Mucosa of stomach (tissue), 1 donor: ENCODE results near the gene TSPYL1.
A peak's percentile ranks its signal among the peaks of the same experiment; 100 is the strongest.

Experiments
- H3K27me3 ChIP-seq: one replicate; pipeline ENCODE4 v1.7.0; 2013; ENCODE audit warnings: mild to moderate bottlenecking, low read length; ENCODE audit not compliant: control insufficient read depth, insufficient read depth
- H3K36me3 ChIP-seq: one replicate; pipeline ENCODE4 v1.7.0; 2013; ENCODE audit warnings: low read length; ENCODE audit not compliant: control insufficient read depth, insufficient read depth
- H3K4me1 ChIP-seq: one replicate; pipeline ENCODE4 v1.7.0; 2013; ENCODE audit warnings: mild to moderate bottlenecking, low read length; ENCODE audit not compliant: control insufficient read depth, insufficient read depth
- H3K4me3 ChIP-seq: one replicate; pipeline ENCODE4 v1.7.0; 2013; ENCODE audit warnings: low read length
- H3K9ac ChIP-seq: one replicate; pipeline ENCODE4 v1.7.0; 2013; ENCODE audit warnings: mild to moderate bottlenecking, low read length, moderate library complexity
- H3K9me3 ChIP-seq: one replicate; pipeline ENCODE4 v1.7.0; 2013; ENCODE audit warnings: mild to moderate bottlenecking, low read length, moderate library complexity; ENCODE audit not compliant: control insufficient read depth
- donor health status: Pancreatic carcinoma.

TSPYL1 gene

GRCh38 chr6:116277124-116277523 lies 2.6 kb downstream of the TSPYL1 start:
- no peaks in the 10 kb centered on the region for H3K27me3 ChIP-seq
- H3K4me3 ChIP-seq = no peak overlapping the region
- no peaks in the 10 kb centered on the region for H3K9me3 ChIP-seq
- H3K9ac ChIP-seq = peak overlapping the region; percentile 96
- H3K4me1 ChIP-seq = peaks cover 20% of the 10 kb centered on the region
- no peaks in the 10 kb centered on the region for H3K36me3 ChIP-seq

GRCh38 chr6:116271149-116271708 lies 8.5 kb downstream of the TSPYL1 start:
- H3K36me3 ChIP-seq = no peaks in the 10 kb centered on the region
- H3K27me3 ChIP-seq = no peaks in the 10 kb centered on the region
- H3K4me1 ChIP-seq = peaks cover 2% of the 10 kb centered on the region
- no peaks in the 10 kb centered on the region for H3K9me3 ChIP-seq
- no peak overlapping the region for H3K9ac ChIP-seq
- no peak overlapping the region for H3K4me3 ChIP-seq

- no peaks in the 10 kb centered on the region for H3K27me3 ChIP-seq
- H3K4me3 ChIP-seq = no peak overlapping the region
- H3K4me1 ChIP-seq = peaks cover 15% of the 10 kb centered on the region
- H3K36me3 ChIP-seq = no peaks in the 10 kb centered on the region
- H3K9ac ChIP-seq = no peak overlapping the region
- H3K9me3 ChIP-seq = no peaks in the 10 kb centered on the region
These were observed 11.0 kb downstream of the TSPYL1 start for GRCh38 chr6:116268589-116269293.

GRCh38 chr6:116267836-116268588 lies 11.7 kb downstream of the TSPYL1 start:
- no peak overlapping the region for H3K9ac ChIP-seq
- no peak overlapping the region for H3K4me3 ChIP-seq
- no peaks in the 10 kb centered on the region for H3K27me3 ChIP-seq
- H3K9me3 ChIP-seq = no peaks in the 10 kb centered on the region
- peaks cover 15% of the 10 kb centered on the region for H3K4me1 ChIP-seq
- no peaks in the 10 kb centered on the region for H3K36me3 ChIP-seq

- H3K4me1 ChIP-seq = peaks cover 15% of the 10 kb centered on the region
- H3K27me3 ChIP-seq = no peaks in the 10 kb centered on the region
- H3K36me3 ChIP-seq = no peaks in the 10 kb centered on the region
- H3K4me3 ChIP-seq = no peak overlapping the region
- no peaks in the 10 kb centered on the region for H3K9me3 ChIP-seq
- no peak overlapping the region for H3K9ac ChIP-seq
These were observed 12.9 kb downstream of the TSPYL1 start for GRCh38 chr6:116266803-116267202.

GRCh38 chr6:116265041-116265829 lies 14.5 kb downstream of the TSPYL1 start:
- Histone ChIP-seq H3K4me1 (peaks cover 15% of the 10 kb centered on the region), H3K36me3 (no peaks in the 10 kb centered on the region), H3K9ac (no peak overlapping the region), H3K4me3 (no peak overlapping the region), H3K27me3 (no peaks in the 10 kb centered on the region), H3K9me3 (no peaks in the 10 kb centered on the region)

- Histone ChIP-seq H3K4me3 (no peak overlapping the region), H3K9me3 (no peaks in the 10 kb centered on the region), H3K27me3 (no peaks in the 10 kb centered on the region), H3K9ac (no peak overlapping the region), H3K4me1 (peaks cover 15% of the 10 kb centered on the region), H3K36me3 (no peaks in the 10 kb centered on the region)
These were observed 16.4 kb downstream of the TSPYL1 start for GRCh38 chr6:116263353-116263752.

- H3K4me3 ChIP-seq = no peak overlapping the region
- no peak overlapping the region for H3K9ac ChIP-seq
- H3K4me1 ChIP-seq = no peaks in the 10 kb centered on the region
- no peaks in the 10 kb centered on the region for H3K27me3 ChIP-seq
- H3K9me3 ChIP-seq = no peaks in the 10 kb centered on the region
- no peaks in the 10 kb centered on the region for H3K36me3 ChIP-seq
These were observed 21.2 kb downstream of the TSPYL1 start for GRCh38 chr6:116258520-116258919.

GRCh38 chr6:116256694-116257093 lies 23.0 kb downstream of the TSPYL1 start:
- H3K27me3 ChIP-seq = no peaks in the 10 kb centered on the region
- no peak overlapping the region for H3K9ac ChIP-seq
- H3K36me3 ChIP-seq = no peaks in the 10 kb centered on the region

GRCh38 chr6:116255246-116255800 lies 24.4 kb downstream of the TSPYL1 start:
- Histone ChIP-seq H3K36me3 (no peaks in the 10 kb centered on the region), H3K9me3 (no peaks in the 10 kb centered on the region), H3K4me3 (no peak overlapping the region), H3K27me3 (no peaks in the 10 kb centered on the region), H3K4me1 (peaks cover 26% of the 10 kb centered on the region), H3K9ac (no peak overlapping the region)

More at GRCh38 chr6:116256694-116257093, 23.0 kb downstream of the TSPYL1 start:
- peaks cover 13% of the 10 kb centered on the region for H3K4me1 ChIP-seq
- no peak overlapping the region for H3K4me3 ChIP-seq
- H3K9me3 ChIP-seq = no peaks in the 10 kb centered on the region

GRCh38 chr6:116254297-116255056 lies 25.3 kb downstream of the TSPYL1 start:
- Histone ChIP-seq H3K36me3 (no peaks in the 10 kb centered on the region), H3K4me3 (peak overlapping the region; percentile 92), H3K9ac (peak overlapping the region; percentile 88), H3K4me1 (peaks cover 26% of the 10 kb centered on the region), H3K9me3 (no peaks in the 10 kb centered on the region), H3K27me3 (no peaks in the 10 kb centered on the region)
